Right forelimb (tissue), 1 donor: ENCODE data around the gene CFAP97D2.
"Not testable (repeated sequence)": the region's sequence is repeated elsewhere in the genome, so short reads cannot be mapped to it uniquely, and the experiment has no call there.

Experiments
- DNase-seq: peaks from one replicate; pipeline ENCODE4 v3.0.0-alpha.2; 2018

The CFAP97D2 gene

GRCh38 chr13:114143806-114144605 is 35.1 kb upstream of the CFAP97D2 start:
- no peak for DNase-seq

- no peak for DNase-seq
Measured at GRCh38 chr13:114144606-114145244, 34.3 kb upstream of the CFAP97D2 start.

GRCh38 chr13:114145256-114145655 is 33.8 kb upstream of the CFAP97D2 start:
- DNase-seq = no peak

- no peak for DNase-seq
Measured at GRCh38 chr13:114145722-114146121, 33.3 kb upstream of the CFAP97D2 start.

GRCh38 chr13:114146173-114146572 is 32.9 kb upstream of the CFAP97D2 start:
- DNase-seq = no peak

GRCh38 chr13:114146629-114147028 is 32.4 kb upstream of the CFAP97D2 start:
- no peak for DNase-seq

- no peak for DNase-seq
Measured at GRCh38 chr13:114147803-114148520, 31.1 kb upstream of the CFAP97D2 start.

GRCh38 chr13:114148521-114148855 is 30.6 kb upstream of the CFAP97D2 start:
- DNase-seq = no peak

GRCh38 chr13:114148886-114149285 is 30.2 kb upstream of the CFAP97D2 start:
- DNase-seq = not testable (repeated sequence)

GRCh38 chr13:114149774-114150740 is 29.0 kb upstream of the CFAP97D2 start:
- DNase-seq = no peak

- DNase-seq = no peak
Measured at GRCh38 chr13:114151031-114151430, 28.0 kb upstream of the CFAP97D2 start.

- no peak for DNase-seq
Measured at GRCh38 chr13:114151565-114152284, 27.3 kb upstream of the CFAP97D2 start.

GRCh38 chr13:114152285-114152645 is 26.8 kb upstream of the CFAP97D2 start:
- no peak for DNase-seq

- DNase-seq = no peak
Measured at GRCh38 chr13:114152831-114153371, 26.2 kb upstream of the CFAP97D2 start.

- no peak for DNase-seq
Measured at GRCh38 chr13:114153485-114154080, 25.5 kb upstream of the CFAP97D2 start.

GRCh38 chr13:114154476-114154875 is 24.6 kb upstream of the CFAP97D2 start:
- DNase-seq = no peak

- DNase-seq = no peak
Measured at GRCh38 chr13:114155320-114155719, 23.7 kb upstream of the CFAP97D2 start.

- DNase-seq = no peak
Measured at GRCh38 chr13:114155926-114156883, 22.9 kb upstream of the CFAP97D2 start.

- no peak for DNase-seq
Measured at GRCh38 chr13:114157869-114158495, 21.1 kb upstream of the CFAP97D2 start.
